ENCODE data around the gene MYL2.

Gene MYL2

DNA sequence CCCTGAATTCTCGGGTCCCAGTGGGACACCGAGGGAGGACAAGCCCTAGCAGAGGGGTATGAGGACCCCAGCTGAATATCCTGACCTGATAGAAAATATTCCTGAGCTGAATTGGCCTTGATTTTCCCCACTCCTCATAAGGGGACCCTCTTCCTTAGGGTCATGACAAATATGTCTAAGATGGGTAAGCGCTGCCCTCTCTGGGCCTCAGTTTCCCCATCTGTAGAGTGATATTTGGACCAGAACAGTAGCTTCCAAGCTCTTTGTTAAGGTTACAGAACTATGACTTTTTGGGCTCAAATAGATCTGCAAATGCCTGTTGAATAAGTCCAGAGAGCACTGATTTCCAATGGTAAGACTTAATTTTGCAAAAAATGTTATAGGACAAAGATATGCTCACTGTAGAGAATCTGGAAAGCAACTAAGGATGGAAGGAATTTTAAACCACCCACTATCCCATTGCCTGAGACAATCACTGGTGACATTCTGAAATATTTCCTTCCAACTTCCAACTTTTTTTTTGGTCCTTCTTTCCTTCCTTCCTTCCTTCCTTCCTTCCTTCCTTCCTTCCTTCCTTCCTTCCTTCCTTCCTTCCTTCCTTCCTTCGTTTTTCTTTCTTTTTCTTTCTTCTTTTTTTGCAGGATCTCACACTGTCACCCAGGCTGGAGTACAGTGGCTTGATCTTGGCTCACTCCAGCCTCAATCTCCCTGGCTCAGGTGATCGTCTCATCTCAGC is 32.0 kb downstream of the MYL2 start:
- no peak for DNase-seq

DNA sequence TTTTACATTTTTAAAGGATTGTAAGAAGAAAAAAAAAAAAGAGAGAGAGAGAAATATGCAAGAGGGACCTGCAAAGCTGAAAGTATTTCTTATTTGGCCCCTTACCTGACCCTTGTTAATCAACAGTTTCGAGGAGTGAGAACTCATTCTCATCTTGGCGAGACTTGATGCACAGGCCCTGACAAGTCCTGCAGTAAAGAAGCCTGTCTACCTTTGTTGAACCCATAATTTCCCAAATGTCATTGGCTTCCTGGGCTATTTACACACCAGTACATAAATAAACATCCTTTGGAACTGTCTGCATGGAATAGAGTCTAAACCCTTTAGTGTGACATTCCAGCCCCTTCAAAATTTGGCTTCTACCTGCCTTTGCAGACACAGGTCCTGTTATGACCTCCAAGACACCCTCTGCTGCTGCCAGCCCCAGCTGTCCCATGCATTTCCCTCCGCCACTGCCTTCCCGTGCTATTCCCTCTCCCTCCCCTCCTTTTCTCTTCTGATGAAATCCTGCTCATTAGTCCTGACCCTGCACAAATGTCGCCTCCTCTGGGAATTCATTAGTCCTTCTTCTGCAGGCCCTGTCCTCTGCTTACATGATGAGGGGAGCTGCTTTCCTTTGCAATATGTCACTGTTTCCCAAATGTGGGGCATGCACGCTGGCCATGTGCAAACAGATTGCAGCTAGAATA is 35.1 kb downstream of the MYL2 start:
- no peak for DNase-seq

DNA sequence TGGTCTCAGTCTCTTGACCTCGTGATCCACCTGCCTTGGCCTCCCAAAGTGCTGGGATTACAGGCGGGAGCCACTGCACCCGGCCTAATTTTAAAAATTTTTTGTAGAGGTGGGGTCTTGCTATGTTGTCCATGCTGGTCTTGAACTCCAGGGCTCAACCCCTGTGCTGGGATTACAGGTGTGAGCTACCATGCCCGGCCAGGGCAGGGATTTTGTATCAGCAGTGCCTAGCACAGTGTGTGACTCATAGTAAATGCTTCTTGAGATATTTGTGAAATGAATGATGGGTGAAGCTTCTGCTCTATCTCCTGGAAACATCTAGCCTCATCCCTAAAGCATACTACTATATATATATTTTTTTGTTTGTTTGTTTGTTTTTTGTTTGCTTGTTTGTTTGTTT is 37.1 kb downstream of the MYL2 start:
- no peak for DNase-seq

DNA sequence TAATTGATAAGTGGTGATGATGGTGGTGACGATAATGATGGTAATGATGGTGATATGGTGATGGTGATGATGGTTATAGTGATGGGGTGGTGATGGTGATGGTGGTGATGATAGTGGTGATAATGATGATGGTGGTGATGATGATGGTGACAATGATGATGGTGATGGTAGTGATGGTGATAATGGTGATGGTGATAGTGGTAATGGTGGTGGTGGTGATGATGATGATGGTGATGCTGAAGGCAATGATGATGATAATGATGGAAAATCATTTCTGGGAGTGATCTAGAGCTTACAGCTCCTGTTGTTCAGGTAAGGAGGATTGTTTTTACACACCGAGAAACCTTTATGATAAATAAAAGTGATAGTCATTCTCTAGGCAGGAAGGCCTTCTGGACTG is 39.7 kb downstream of the MYL2 start:
- no peak for DNase-seq

DNA sequence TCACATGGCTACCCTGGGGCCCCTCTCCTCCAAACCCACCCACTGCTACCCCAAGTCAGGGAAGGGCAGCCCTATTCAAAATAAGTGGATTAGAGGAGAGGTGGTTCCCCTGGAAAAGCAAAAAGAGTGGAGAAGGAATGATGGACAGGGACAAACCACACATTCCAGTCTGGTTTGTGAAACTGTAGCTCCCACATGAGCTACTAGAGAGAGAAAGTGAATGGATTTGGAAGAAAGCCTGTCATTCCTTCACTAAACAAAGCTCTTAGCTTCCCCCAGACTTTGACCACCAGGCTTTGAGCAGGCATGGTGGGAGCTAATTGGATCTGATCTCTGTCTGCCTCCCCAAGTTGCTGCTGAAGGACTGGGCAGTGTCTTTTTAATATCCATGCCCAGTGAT is 45.6 kb downstream of the MYL2 start:
- DNase-seq, result no peak

DNA sequence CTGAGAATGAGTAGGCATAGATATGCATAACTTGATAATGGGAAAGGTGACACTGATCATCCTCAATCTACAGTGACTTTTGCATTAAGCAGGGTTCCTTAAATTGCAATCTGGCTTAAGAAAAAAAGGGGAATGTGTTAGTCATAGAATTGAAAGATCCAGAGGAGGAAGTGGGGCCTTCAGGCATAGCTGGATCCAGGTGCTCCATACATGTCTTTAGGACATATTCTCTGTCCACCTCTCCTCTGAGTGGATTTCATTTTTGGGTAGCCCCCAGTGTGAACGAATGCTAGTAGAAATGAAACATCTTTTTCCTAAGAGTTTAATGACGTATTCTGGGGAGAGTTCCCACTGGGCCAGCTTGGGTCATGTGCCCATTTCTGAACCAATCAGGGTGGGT is 46.0 kb downstream of the MYL2 start:
- DNase-seq, result no peak

DNA sequence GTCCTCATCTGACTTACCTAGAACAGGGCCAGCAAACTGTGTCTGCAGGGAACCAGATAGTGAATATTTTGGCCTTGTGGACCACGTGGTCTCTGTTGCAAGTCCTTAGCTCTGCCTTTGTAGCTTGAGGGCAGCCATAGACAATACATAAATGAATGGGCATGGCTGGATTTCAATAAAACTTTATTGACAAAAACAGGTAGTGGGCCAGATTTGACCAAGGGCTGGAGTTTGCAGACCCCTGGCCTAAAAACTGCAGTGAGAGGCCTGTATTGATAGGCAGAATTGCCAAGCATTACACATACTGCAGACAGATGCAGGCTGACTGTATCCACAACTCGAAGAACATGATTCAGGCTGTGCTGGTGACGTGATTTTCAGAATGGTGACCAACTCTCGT is 48.3 kb downstream of the MYL2 start:
- DNase-seq, result no peak

DNA sequence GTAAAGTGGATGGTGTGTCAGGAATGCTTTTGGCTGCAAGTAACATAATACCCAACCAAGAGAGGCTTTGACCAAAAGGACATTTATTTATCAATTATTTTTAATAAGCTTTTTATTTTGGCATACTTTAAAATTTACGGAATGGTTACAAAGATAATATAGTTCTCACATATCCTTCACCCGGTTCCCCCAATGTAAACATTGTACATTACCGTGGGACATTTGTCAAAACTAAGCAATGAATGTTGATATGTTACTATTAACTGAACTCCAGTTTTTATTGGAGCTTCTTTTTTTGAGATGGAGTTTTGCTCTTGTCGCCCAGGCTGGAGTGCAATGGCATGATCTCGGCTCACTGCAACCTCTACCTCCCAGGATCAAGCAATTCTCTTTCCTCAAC is 50.6 kb downstream of the MYL2 start:
- DNase-seq, result no peak

DNA sequence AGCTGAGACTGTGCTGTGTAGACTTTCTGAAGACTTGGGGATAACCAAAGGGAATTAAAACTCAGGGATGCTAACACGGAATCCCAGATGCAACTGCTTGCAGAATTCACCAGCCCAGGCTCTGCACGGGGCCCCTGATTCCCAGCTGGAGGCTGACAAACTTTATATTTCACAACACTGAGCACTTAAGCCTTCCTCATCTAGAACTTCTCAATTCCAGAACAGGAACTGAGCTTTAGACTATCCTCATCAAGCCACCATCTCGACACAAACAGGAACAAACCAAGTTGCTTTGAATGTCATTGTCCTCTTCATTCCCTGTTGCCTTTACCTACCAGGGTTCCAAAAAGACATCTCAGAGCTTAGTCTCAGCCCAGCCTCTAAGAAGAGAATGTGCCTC is 51.4 kb downstream of the MYL2 start:
- DNase-seq, result no peak

DNA sequence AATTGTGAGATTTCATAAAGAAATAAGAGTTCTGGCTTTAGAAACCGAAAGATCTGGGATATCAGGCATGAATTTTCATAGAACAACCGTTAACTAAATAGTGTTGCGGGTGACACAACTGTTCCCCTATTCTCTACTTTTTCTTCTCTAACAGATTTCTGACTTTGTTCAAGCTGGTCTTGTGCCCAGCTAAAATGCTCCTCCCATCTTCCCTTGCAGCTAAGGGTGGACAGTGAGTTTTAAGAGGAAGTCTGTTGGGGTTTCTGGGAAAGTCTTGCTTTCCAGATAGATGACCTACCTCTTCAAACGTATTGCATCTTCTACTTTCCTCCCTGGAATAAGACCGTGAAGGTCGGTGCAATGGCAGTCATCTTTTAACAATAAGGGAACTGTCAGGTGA is 54.9 kb downstream of the MYL2 start:
- no peak for DNase-seq

DNA sequence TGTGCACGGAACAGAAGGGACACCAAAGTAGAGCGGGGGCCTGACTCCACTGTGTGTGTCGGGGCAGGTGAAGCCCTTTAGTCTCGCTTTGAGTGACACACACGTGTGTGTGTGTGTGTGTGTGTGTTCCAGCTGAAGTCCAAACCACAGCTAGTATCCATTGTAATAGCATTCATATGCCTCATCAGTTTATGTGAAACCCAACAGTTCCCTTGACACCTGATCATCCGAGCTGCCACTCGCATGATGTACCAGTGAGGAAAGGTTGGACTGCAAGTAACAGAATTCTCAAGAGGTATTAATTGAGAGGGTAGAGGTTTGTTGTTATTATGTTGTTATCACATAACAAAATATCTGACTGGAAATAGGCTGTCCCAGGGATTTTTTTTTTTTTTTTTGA is 57.2 kb downstream of the MYL2 start:
- no peak for DNase-seq

DNA sequence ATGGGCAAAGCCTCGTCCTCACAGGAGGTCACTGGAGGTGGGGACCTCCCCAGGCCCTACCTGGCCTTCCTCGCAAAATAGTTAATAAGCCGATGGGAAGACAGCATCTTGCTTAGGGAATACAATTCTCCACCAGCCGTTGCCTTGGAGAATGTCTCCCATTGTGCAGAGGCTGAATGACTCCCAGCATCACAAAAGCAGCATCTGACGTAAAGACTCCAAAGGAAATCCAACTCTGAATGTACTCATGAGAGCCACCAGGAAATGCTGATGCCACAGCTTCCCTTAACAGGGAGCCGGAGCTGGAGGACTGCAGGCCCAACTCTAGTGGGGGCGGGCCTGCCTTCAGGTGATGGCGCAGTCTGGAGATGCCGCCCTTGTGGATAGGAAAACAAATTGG is 58.0 kb downstream of the MYL2 start:
- no peak for DNase-seq

DNA sequence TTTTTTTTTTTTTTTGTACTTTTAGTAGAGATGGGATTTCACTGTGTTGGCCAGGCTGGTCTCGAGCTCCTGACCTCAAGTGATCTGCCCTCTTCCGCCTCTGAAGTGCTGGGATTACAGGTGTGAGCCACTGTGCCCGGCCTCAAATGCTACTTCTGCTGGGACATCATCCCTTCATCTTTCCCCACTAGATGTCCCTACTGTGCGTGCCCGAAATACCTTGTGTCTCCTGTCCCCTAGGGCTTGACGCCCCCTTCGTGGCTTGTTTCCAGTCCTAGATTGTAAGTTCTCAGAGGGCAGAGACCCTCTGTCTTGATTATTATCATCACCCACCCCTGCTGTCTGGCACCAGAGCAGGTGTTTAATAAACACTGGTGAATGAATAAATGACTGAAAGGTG is 58.6 kb downstream of the MYL2 start:
- DNase-seq, result no peak

All from activated effector memory CD4-positive, alpha-beta T cell treated with anti-CD3 and anti-CD28 coated beads, Interleukin-2, amount 50 U/mL, for 16 hours (primary cell).